Measurements from ENCODE around the gene SEC61G. TPM values are rescaled to one million over a fixed set of nuclear protein-coding genes. Genes with fewer than 3 reads are reported as not detected.

SEC61G gene
- total RNA-seq, 1 experiment from 2014 or later = 176 TPM

DNA sequence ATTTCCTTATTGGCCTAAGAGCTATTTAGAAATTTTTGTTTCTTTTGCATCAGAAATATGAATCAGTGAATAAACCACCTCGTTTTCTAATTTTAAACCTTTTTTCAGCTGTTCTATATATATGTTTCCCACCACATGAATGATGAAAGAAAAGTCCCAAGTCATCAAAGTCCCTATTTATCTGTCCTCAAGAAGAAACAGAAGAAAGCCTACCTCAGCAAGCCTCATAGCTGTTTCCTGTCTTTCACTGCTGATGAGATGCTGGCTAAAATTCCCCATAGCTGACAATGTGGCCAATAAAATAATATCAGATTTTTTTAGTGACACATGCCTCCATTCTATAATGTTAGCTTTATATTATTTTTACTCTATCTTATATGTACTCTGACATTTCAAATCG lies 54.2 kb downstream of the SEC61G start:
- Histone ChIP-seq H2BK5ac (ENCODE audit: insufficient read length, low read length) (no peak overlapping the region), H2BK120ac (ENCODE audit: low read depth, low read length, poor library complexity, severe bottlenecking) (no peak overlapping the region), H3K23me2 (ENCODE audit: insufficient read length, low read depth, low read length, poor library complexity, severe bottlenecking) (no peaks in the 10 kb centered on the region), H3K23ac (ENCODE audit: insufficient read length, low read depth, low read length) (no peak overlapping the region), H3K4me1 (ENCODE audit: insufficient read depth, low read length) (no peaks in the 10 kb centered on the region), H3K4ac (ENCODE audit: low read depth, low read length) (no peak overlapping the region), H3K79me1 (ENCODE audit: insufficient read depth, low read depth, low read length, poor library complexity, severe bottlenecking) (no peaks in the 10 kb centered on the region), H3K14ac (ENCODE audit: insufficient read depth, low read length) (no peak overlapping the region), H4K20me1 (ENCODE audit: control insufficient read depth, insufficient read depth, insufficient read length) (peaks cover 3% of the 10 kb centered on the region), H3K27me3 (ENCODE audit: insufficient read depth, low read length) (no peaks in the 10 kb centered on the region), H2AK5ac (ENCODE audit: insufficient read length, low read length) (no peak overlapping the region), H2AFZ (ENCODE audit: low read length) (no peak overlapping the region), H4K5ac (ENCODE audit: insufficient read length, low read depth, low read length) (no peak overlapping the region), H2BK20ac (ENCODE audit: low read depth, low read length, poor library complexity, severe bottlenecking) (no peak overlapping the region), H3K9ac (ENCODE audit: extremely low read depth, insufficient read length, low read length) (no peak overlapping the region), H3K56ac (ENCODE audit: insufficient read length, low read depth, low read length) (no peak overlapping the region), H3K18ac (ENCODE audit: insufficient read length, low read depth, low read length) (no peak overlapping the region), H2BK15ac (ENCODE audit: low read depth, low read length) (no peak overlapping the region), H3K9me3 (ENCODE audit: control insufficient read depth, low read depth, low read length) (no peaks in the 10 kb centered on the region), H4K8ac (replicated peaks; ENCODE audit: insufficient read length, low read depth, low read length) (no peak overlapping the region), H3T11ph (ENCODE audit: low read length) (no peak overlapping the region), H3K79me2 (ENCODE audit: insufficient read depth, low read length) (no peaks in the 10 kb centered on the region), H4K91ac (ENCODE audit: insufficient read length, low read depth, low read length) (no peak overlapping the region), H3K27ac (ENCODE audit: insufficient read length, low read depth, low read length) (no peak overlapping the region), H3K4me2 (ENCODE audit: insufficient read depth, insufficient read length, low read length) (no peak overlapping the region), H2BK12ac (ENCODE audit: insufficient read length, low read depth, low read length) (no peak overlapping the region)
- Mint-ChIP-seq H3K36me3 (ENCODE audit: insufficient read depth in 1 of 3, low read depth in 3 of 3) (peaks cover 10 to 13% (median 12%) of the 10 kb centered on the region in 3 experiments), H3K9me3 (peaks cover 19 to 25% of the 10 kb centered on the region in 2 experiments), H3K4me3 (no peak overlapping the region), H3K27me3 (ENCODE audit: low read depth) (peaks cover 2% of the 10 kb centered on the region), H3K27ac (no peak overlapping the region), H3K4me1 (no peaks in the 10 kb centered on the region)
- no CpG with 5 or more reads among the region's 2 CpGs for WGBS (ENCODE audit: extremely low coverage, insufficient read length, low lambda C conversion rate)
- TF ChIP-seq, protein P1, sequence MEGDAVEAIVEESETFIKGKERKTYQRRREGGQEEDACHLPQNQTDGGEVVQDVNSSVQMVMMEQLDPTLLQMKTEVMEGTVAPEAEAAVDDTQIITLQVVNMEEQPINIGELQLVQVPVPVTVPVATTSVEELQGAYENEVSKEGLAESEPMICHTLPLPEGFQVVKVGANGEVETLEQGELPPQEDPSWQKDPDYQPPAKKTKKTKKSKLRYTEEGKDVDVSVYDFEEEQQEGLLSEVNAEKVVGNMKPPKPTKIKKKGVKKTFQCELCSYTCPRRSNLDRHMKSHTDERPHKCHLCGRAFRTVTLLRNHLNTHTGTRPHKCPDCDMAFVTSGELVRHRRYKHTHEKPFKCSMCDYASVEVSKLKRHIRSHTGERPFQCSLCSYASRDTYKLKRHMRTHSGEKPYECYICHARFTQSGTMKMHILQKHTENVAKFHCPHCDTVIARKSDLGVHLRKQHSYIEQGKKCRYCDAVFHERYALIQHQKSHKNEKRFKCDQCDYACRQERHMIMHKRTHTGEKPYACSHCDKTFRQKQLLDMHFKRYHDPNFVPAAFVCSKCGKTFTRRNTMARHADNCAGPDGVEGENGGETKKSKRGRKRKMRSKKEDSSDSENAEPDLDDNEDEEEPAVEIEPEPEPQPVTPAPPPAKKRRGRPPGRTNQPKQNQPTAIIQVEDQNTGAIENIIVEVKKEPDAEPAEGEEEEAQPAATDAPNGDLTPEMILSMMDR (conservative IDR thresholded peaks at IDR 0.05) = no peak
- DNase-seq = no peak

Other genes with a start within 250 kb of the SEC61G start
- 0.11 and 0.22 TPM in 2 replicates for gene VSTM2A, start 216.8 kb downstream of the SEC61G start, total RNA-seq (2021)